GM10266 (cell line): ENCODE data around the gene P3H4.

Source experiments
- DNase-seq: peaks from one replicate; pipeline ENCODE4 v3.0.0; 2012; ENCODE audit errors: extremely low spot score
- CTCF ChIP-seq: IDR thresholded peaks from 2 replicates; pipeline ENCODE4 v1.5.1; 2012; ENCODE audit warnings: mild to moderate bottlenecking, low read depth; ENCODE audit not compliant: control insufficient read depth, insufficient read depth; ENCODE audit errors: missing control alignments

Gene P3H4

GRCh38 chr17:41793784-41794539, 17.8 kb downstream of the P3H4 start:
- DNase-seq, result no peak
- no peak for TF ChIP-seq CTCF

- TF ChIP-seq CTCF, result no peak
- no peak for DNase-seq
These were observed 18.6 kb downstream of the P3H4 start for GRCh38 chr17:41792845-41793783.

GRCh38 chr17:41787021-41787418, 24.7 kb downstream of the P3H4 start:
- no peak for TF ChIP-seq CTCF
- no peak for DNase-seq

- peak; percentile 99 for DNase-seq
- peak; percentile 54 for TF ChIP-seq CTCF
These were observed 25.3 kb downstream of the P3H4 start, which contains the start of gene JUP for GRCh38 chr17:41786227-41787020. JUP (minus strand) TSS chr17:41786711; CDS start chr17:41771854, 14,857 bp downstream.

- TF ChIP-seq CTCF, result no peak
- DNase-seq, result no peak
These were observed 25.9 kb downstream of the P3H4 start for GRCh38 chr17:41785859-41786226.

- DNase-seq, result no peak
- TF ChIP-seq CTCF, result no peak
These were observed 26.5 kb downstream of the P3H4 start for GRCh38 chr17:41785091-41785858.
